B cell (primary cell): ENCODE measurements around the gene HMCN1. TPM values are rescaled to one million over a fixed set of nuclear protein-coding genes. Genes with fewer than 3 reads are reported as not detected.

ENCODE experiments used
- ATAC-seq: fragments of 200-7000 bp; cut with Tn5 transposase; one replicate; pipeline ENCODE4 v1.10.0; 2021; ENCODE audit warnings: low read depth, mild to moderate bottlenecking, moderate number of reproducible peaks, moderate library complexity
- CTCF ChIA-PET: fragments of 350-600 bp; sonication (Branson Sonifier 250); formaldehyde crosslinking; loops from one replicate; lab custom pipeline; 2021; ENCODE audit warnings: antibody characterized with exemption, inconsistent platforms; lab: Charles Lee
- POLR2A ChIA-PET: fragments of 350-600 bp; sonication (Branson Sonifier 250); formaldehyde crosslinking; loops from one replicate; lab custom pipeline; 2021; ENCODE audit warnings: antibody characterized with exemption; lab: Charles Lee
- DNase-seq: peaks from one replicate; pipeline ENCODE4 v3.0.0; 2013
- H2AFZ ChIP-seq: 2 replicates; pipeline ENCODE4 v1.6.1; 2012; ENCODE audit warnings: mild to moderate bottlenecking, low read depth, low read length; ENCODE audit not compliant: insufficient read depth, poor library complexity, severe bottlenecking
- H3K27ac ChIP-seq, 2 donors: 1 replicate in 1 of 2; 2 replicates in 1 of 2; pipeline ENCODE4 v1.5.1; 2012 to 2013; ENCODE audit warnings: low read length in 2 of 2, mild to moderate bottlenecking in 2 of 2, moderate library complexity in 1 of 2
- H3K27me3 ChIP-seq, 4 experiments: fragments of 200-600 bp in 1 of 4; sonication (generic) in 1 of 4; replicated peaks in 1 of 4; 1 replicate in 2 of 4; 2 replicates in 2 of 4; pipeline versions ENCODE4 v1.6.1 to v1.7.0; 2013 to 2016; ENCODE audit warnings: low read length in 3 of 4, mild to moderate bottlenecking in 2 of 4, mixed read lengths in 1 of 4, moderate library complexity in 1 of 4; ENCODE audit not compliant: insufficient read depth in 4 of 4, control insufficient read depth in 3 of 4; ENCODE audit errors: control extremely low read depth in 1 of 4
- H3K36me3 ChIP-seq, 2 experiments: replicated peaks in 1 of 2; 1 replicate in 1 of 2; 2 replicates in 1 of 2; pipeline versions ENCODE4 v1.6.1 to v1.7.1; 2013; ENCODE audit warnings: low read length in 1 of 2; ENCODE audit not compliant: insufficient read depth in 2 of 2, control insufficient read depth in 1 of 2; ENCODE audit errors: control extremely low read depth in 1 of 2, extremely low read depth in 1 of 2
- H3K4me1 ChIP-seq, 2 donors: fragments of 200-600 bp in 1 of 2; sonication (generic) in 1 of 2; 1 replicate in 1 of 2; 2 replicates in 1 of 2; pipeline versions ENCODE4 v1.5.1 to v1.6.1; 2013 to 2017; ENCODE audit warnings: low read length in 2 of 2; ENCODE audit not compliant: control insufficient read depth in 2 of 2, insufficient read depth in 2 of 2
- H3K4me2 ChIP-seq: replicated peaks from 2 replicates; pipeline ENCODE3; 2012; ENCODE audit warnings: mild to moderate bottlenecking, low read depth, low read length; ENCODE audit not compliant: poor library complexity, severe bottlenecking
- H3K4me3 ChIP-seq, 5 experiments: fragments of 200-600 bp in 1 of 5; sonication (generic) in 1 of 5; 1 replicate in 3 of 5; 2 replicates in 2 of 5; pipeline versions ENCODE4 v1.5.1 to v1.7.0; 2011 to 2016; ENCODE audit warnings: low read length in 4 of 5, mild to moderate bottlenecking in 4 of 5, low read depth in 2 of 5, control low read depth in 1 of 5, moderate library complexity in 1 of 5; ENCODE audit not compliant: insufficient read depth in 1 of 5; ENCODE audit errors: control extremely low read depth in 1 of 5, extremely low read depth in 1 of 5
- H3K79me2 ChIP-seq: fragments of 200-600 bp; sonication (generic); one replicate; pipeline ENCODE4 v1.6.0; 2016; ENCODE audit warnings: low read length; ENCODE audit not compliant: control insufficient read depth, insufficient read depth
- H3K9ac ChIP-seq: fragments of 200-600 bp; sonication (generic); 2 replicates; pipeline ENCODE4 v1.6.1; 2017; ENCODE audit warnings: mild to moderate bottlenecking, low read length, moderate library complexity
- H3K9me3 ChIP-seq, 3 donors: one replicate each; pipeline versions ENCODE4 v1.6.1 to v1.7.1; 2013; ENCODE audit warnings: low read length in 2 of 3; ENCODE audit not compliant: control insufficient read depth in 2 of 3, insufficient read depth in 1 of 3; ENCODE audit errors: control extremely low read depth in 1 of 3
- H4K20me1 ChIP-seq: 2 replicates; pipeline ENCODE4 v1.6.0; 2012; ENCODE audit warnings: mild to moderate bottlenecking, low read length; ENCODE audit not compliant: insufficient read depth, control insufficient read depth, poor library complexity, severe bottlenecking
- H3K27ac Mint-ChIP-seq: one replicate; pipeline ENCODE4 v1.8.0; 2021; ENCODE audit warnings: mixed read lengths
- H3K27me3 Mint-ChIP-seq: one replicate; pipeline ENCODE4 v1.8.0; 2021; ENCODE audit warnings: mixed read lengths
- H3K4me1 Mint-ChIP-seq: one replicate; pipeline ENCODE4 v1.8.0; 2021; ENCODE audit warnings: mixed read lengths
- H3K4me3 Mint-ChIP-seq: one replicate; pipeline ENCODE4 v1.8.0; 2021; ENCODE audit warnings: mixed read lengths
- H3K9me3 Mint-ChIP-seq: one replicate; pipeline ENCODE4 v1.8.0; 2022; ENCODE audit warnings: mixed read lengths; ENCODE audit not compliant: insufficient read depth
- EZH2 ChIP-seq: IDR thresholded peaks from 2 replicates; pipeline ENCODE4 v1.6.1; 2012; ENCODE audit warnings: borderline replicate concordance, low read depth, mild to moderate bottlenecking, moderate library complexity, low read length; ENCODE audit not compliant: insufficient read depth, poor library complexity, severe bottlenecking
- WGBS: methylation state at CpG from one replicate; pipeline ENCODE4 v1.1.5; 2013; ENCODE audit warnings: missing lambda C conversion rate; ENCODE audit not compliant: insufficient coverage; 5-methylcytosine and 5-hydroxymethylcytosine counted together
- intact Hi-C: fragments of 100-400 bp; cut with micrococcal nuclease; formaldehyde crosslinking; loops from one replicate; pipeline ENCODE4 v1.10.0; 2022
- polyA plus RNA-seq: library from polyadenylated mRNA; depleted of rRNA; stranded (reverse); fragments of >200 nt; gene quantifications from 2 replicates; pipeline ENCODE4 v1.2.3, GENCODE V29; 2012
- total RNA-seq, 2 donors: library from RNA; stranded (reverse); fragments of 120-200 nt in 1 of 2; gene quantifications; 1 replicate in 1 of 2; 2 replicates in 1 of 2; pipeline versions ENCODE4 v1.2.3 to v1.2.4, GENCODE V29; 2013 to 2022
- TF ChIP-seq, protein P1 (sequence below): fragments of 200-600 bp; IDR thresholded peaks from one replicate; pipeline ENCODE4 v1.8.0; 2022; ENCODE audit warnings: antibody characterized with exemption, mild to moderate bottlenecking

HMCN1 gene
- total and polyA plus RNA-seq, 2 donors (not counting 1 experiment from before 2014, with no cell fraction given): not detected

- Histone ChIP-seq H3K4me3 (no peak overlapping the region), H3K9me3 (no peaks in the 10 kb centered on the region), H3K36me3 (no peaks in the 10 kb centered on the region), H3K79me2 (no peaks in the 10 kb centered on the region), H2AFZ (no peak overlapping the region), H3K9ac (no peak overlapping the region), H3K27me3 (no peaks in the 10 kb centered on the region), H4K20me1 (no peaks in the 10 kb centered on the region), H3K27ac (no peak overlapping the region), H3K4me1 (peaks cover 0 to 5% of the 10 kb centered on the region in 2 donors), H3K4me2 (no peak overlapping the region)
- peaks cover 3% of the 10 kb centered on the region for H3K9me3 Mint-ChIP-seq
- ChIA-PET POLR2A (no interaction called here), CTCF (no interaction called here)
- H3K4me1 Mint-ChIP-seq: peaks cover 5% of the 10 kb centered on the region
- no peak for TF ChIP-seq EZH2
- TF ChIP-seq, protein P1, sequence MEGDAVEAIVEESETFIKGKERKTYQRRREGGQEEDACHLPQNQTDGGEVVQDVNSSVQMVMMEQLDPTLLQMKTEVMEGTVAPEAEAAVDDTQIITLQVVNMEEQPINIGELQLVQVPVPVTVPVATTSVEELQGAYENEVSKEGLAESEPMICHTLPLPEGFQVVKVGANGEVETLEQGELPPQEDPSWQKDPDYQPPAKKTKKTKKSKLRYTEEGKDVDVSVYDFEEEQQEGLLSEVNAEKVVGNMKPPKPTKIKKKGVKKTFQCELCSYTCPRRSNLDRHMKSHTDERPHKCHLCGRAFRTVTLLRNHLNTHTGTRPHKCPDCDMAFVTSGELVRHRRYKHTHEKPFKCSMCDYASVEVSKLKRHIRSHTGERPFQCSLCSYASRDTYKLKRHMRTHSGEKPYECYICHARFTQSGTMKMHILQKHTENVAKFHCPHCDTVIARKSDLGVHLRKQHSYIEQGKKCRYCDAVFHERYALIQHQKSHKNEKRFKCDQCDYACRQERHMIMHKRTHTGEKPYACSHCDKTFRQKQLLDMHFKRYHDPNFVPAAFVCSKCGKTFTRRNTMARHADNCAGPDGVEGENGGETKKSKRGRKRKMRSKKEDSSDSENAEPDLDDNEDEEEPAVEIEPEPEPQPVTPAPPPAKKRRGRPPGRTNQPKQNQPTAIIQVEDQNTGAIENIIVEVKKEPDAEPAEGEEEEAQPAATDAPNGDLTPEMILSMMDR: no peak
- no peak overlapping the region for H3K4me3 Mint-ChIP-seq
- ATAC-seq (no peak), DNase-seq (no peak)
- no peak overlapping the region for H3K27ac Mint-ChIP-seq
- intact Hi-C loops: no loop called here
- peaks cover 13% of the 10 kb centered on the region for H3K27me3 Mint-ChIP-seq
- 76% methylated on average over 2 of the region's 3 CpGs for WGBS
These were observed 485.9 kb downstream of the HMCN1 start for GRCh38 chr1:186220067-186220466.

- peaks cover 3% of the 10 kb centered on the region for H3K9me3 Mint-ChIP-seq
- H3K4me3 ChIP-seq: no peak overlapping the region
- no peak overlapping the region for H3K4me3 Mint-ChIP-seq
- no peak overlapping the region for H3K27ac Mint-ChIP-seq
- H3K27me3 Mint-ChIP-seq: peaks cover 13% of the 10 kb centered on the region
- peaks cover 5% of the 10 kb centered on the region for H3K4me1 Mint-ChIP-seq
- ChIA-PET POLR2A (no interaction called here), CTCF (no interaction called here)
- H3K27ac ChIP-seq: no peak overlapping the region
- DNase-seq: no peak
- no peak overlapping the region for H2AFZ ChIP-seq
- H3K9me3 ChIP-seq: no peaks in the 10 kb centered on the region
- peaks cover 0 to 5% of the 10 kb centered on the region in 2 donors for H3K4me1 ChIP-seq
- H3K9ac ChIP-seq: no peak overlapping the region
- intact Hi-C loops: no loop called here
- no peak overlapping the region for H3K4me2 ChIP-seq
- no peaks in the 10 kb centered on the region for H3K79me2 ChIP-seq
- H3K27me3 ChIP-seq: no peaks in the 10 kb centered on the region
- no peak for TF ChIP-seq EZH2
- TF ChIP-seq, protein P1: no peak
- ATAC-seq: no peak
- no peaks in the 10 kb centered on the region for H3K36me3 ChIP-seq
- H4K20me1 ChIP-seq: no peaks in the 10 kb centered on the region
- 100% methylated on average over 1 of the region's 1 CpG for WGBS
These were observed 486.7 kb downstream of the HMCN1 start for GRCh38 chr1:186220911-186221310.
